Right lobe of liver (tissue), 6 donors: ENCODE results near the gene USP50. TPM values are rescaled to one million over a fixed set of nuclear protein-coding genes. Genes with fewer than 3 reads are reported as not detected.
"Not testable (repeated sequence)": the region's sequence is repeated elsewhere in the genome, so short reads cannot be mapped to it uniquely, and the experiment has no call there.

Source experiments
- ATAC-seq, 4 donors: fragments of 200-7000 bp; cut with Tn5 transposase; one replicate each; pipeline ENCODE4 v1.9.1; 2020; ENCODE audit warnings: mild to moderate bottlenecking in 4 of 4, moderate library complexity in 4 of 4
- DNase-seq, 3 donors: peaks; one replicate each; pipeline ENCODE4 v3.0.0-alpha.2; 2020
- H3K27ac ChIP-seq, 3 donors: fragments of 200-600 bp; one replicate each; pipeline ENCODE4 v1.8.0; 2022
- H3K27me3 ChIP-seq, 2 donors: fragments of 200-600 bp; one replicate each; pipeline ENCODE4 v1.8.0; 2022
- H3K36me3 ChIP-seq, 4 donors: fragments of 200-600 bp; sonication (generic) in 1 of 4; one replicate each; pipeline versions ENCODE4 v1.5.1 to v1.8.0; 2017 to 2022; ENCODE audit warnings: control low read depth in 1 of 4
- H3K4me1 ChIP-seq, 4 donors: fragments of 200-600 bp; sonication (generic) in 1 of 4; one replicate each; pipeline versions ENCODE4 v1.5.1 to v1.8.0; 2017 to 2022; ENCODE audit warnings: control low read depth in 1 of 4
- H3K4me3 ChIP-seq, 3 donors: fragments of 200-600 bp; one replicate each; pipeline ENCODE4 v1.8.0; 2022
- H3K9me3 ChIP-seq, 4 donors: fragments of 200-600 bp; sonication (generic) in 1 of 4; one replicate each; pipeline versions ENCODE4 v1.5.1 to v1.8.0; 2017 to 2022; ENCODE audit warnings: control low read depth in 1 of 4
- CTCF ChIP-seq, 4 donors: fragments of 200-600 bp in 3 of 4; fragments of 450-650 bp in 1 of 4; IDR thresholded peaks; one replicate each; pipeline versions ENCODE4 v1.5.1 to v1.8.0; 2016 to 2022; ENCODE audit warnings: antibody characterized with exemption in 4 of 4, mild to moderate bottlenecking in 2 of 4
- POLR2A ChIP-seq: fragments of 450-650 bp; IDR thresholded peaks from one replicate; pipeline ENCODE4 v1.6.1; 2017; ENCODE audit warnings: antibody characterized with exemption, mild to moderate bottlenecking
- WGBS: methylation state at CpG from one replicate; pipeline ENCODE4 v1.1.6; 2018; ENCODE audit warnings: low coverage, low lambda C conversion rate; ENCODE audit not compliant: insufficient coverage; ENCODE audit errors: missing lambda C conversion rate; 5-methylcytosine and 5-hydroxymethylcytosine counted together
- intact Hi-C, 2 donors: fragments of 100-400 bp; cut with DNase I; formaldehyde crosslinking; loops; one replicate each; pipeline versions ENCODE4 v1.11.2 to v1.14.1; 2022
- total RNA-seq, 6 experiments: library from RNA; depleted of rRNA in 2 of 6; stranded (reverse); fragments of >200 nt in 2 of 6; fragmentation: NEBNext Ultra II Directional in 3 of 6; extraction: Animal tissue kit (Norgen Biotek cat#: 25700) in 3 of 6; gene quantifications; one replicate each; pipeline versions ENCODE4 v1.1.0 to v1.2.4, GENCODE V29; 2016 to 2023
- donor health status: DM: no; HTN: yes; CAD: no.
- donor health status: DM: no; HTN: no; CAD: no.
- donor health status: DM: no; HTN: no; CAD: no.
- donor health status: DM: no; HTN: yes; CAD: no.
- donor health status: DM: no; HTN: yes; CAD: no.

The USP50 gene
- total RNA-seq, 6 experiments from 2014 or later: 0.42 to 0.90 (median 0.72) TPM; not detected in 2

- H3K9me3 ChIP-seq: no peaks in the 10 kb centered on the region
- no peak overlapping the region for H3K4me3 ChIP-seq
- no peak for TF ChIP-seq POLR2A
- TF ChIP-seq CTCF (IDR thresholded peaks at IDR 0.05): no peak
- DNase-seq (no peak), ATAC-seq (peak in 1 of 4 donors; percentile 41)
- H3K36me3 ChIP-seq: peaks cover 0 to 67% (median 29%) of the 10 kb centered on the region in 4 donors
- WGBS: 67% methylated on average over 1 of the region's 1 CpG
- no peak overlapping the region for H3K27ac ChIP-seq
- H3K4me1 ChIP-seq: no peaks in the 10 kb centered on the region
- H3K27me3 ChIP-seq: no peaks in the 10 kb centered on the region
- intact Hi-C loops: no loop called here
Measured at GRCh38 chr15:50576166-50576565, 29.7 kb upstream of the USP50 start.

- H3K36me3 ChIP-seq: peaks cover 4 to 65% (median 21%) of the 10 kb centered on the region in 4 donors
Measured at GRCh38 chr15:50573842-50574241, 27.4 kb upstream of the USP50 start.

GRCh38 chr15:50563756-50564155 is 17.3 kb upstream of the USP50 start:
- Histone ChIP-seq H3K4me3 (no peak overlapping the region), H3K9me3 (no peaks in the 10 kb centered on the region), H3K4me1 (no peaks in the 10 kb centered on the region), H3K27ac (no peak overlapping the region), H3K27me3 (no peaks in the 10 kb centered on the region), H3K36me3 (peaks cover 0 to 48% (median 6%) of the 10 kb centered on the region in 4 donors)
- intact Hi-C loops: no loop called here
- ATAC-seq: no peak
- TF ChIP-seq CTCF (IDR thresholded peaks at IDR 0.05) (no peak), POLR2A (no peak)
- no peak for DNase-seq
- WGBS: 96% methylated on average over 4 of the region's 4 CpGs

More at GRCh38 chr15:50573842-50574241, 27.4 kb upstream of the USP50 start:
- H3K27ac ChIP-seq, intact Hi-C loops, H3K9me3 ChIP-seq, H3K27me3 ChIP-seq, H3K4me1 ChIP-seq, H3K4me3 ChIP-seq: not testable (repeated sequence)
- no CpG with 5 or more reads among the region's 5 CpGs for WGBS
- peak in 1 of 4 donors; percentile 38 for ATAC-seq
- peak in 1 of 3 donors; percentile 56 for DNase-seq

- no peaks in the 10 kb centered on the region for H3K27me3 ChIP-seq
- no peaks in the 10 kb centered on the region for H3K4me1 ChIP-seq
- DNase-seq: no peak
- no peak for TF ChIP-seq POLR2A
- no peak for TF ChIP-seq CTCF (IDR thresholded peaks at IDR 0.05)
- H3K36me3 ChIP-seq: peaks cover 0 to 41% (median 5%) of the 10 kb centered on the region in 4 donors
- no peaks in the 10 kb centered on the region for H3K9me3 ChIP-seq
- intact Hi-C loops: no loop called here
- ATAC-seq: no peak
- H3K27ac ChIP-seq: no peak overlapping the region
- WGBS: 75% methylated on average over 4 of the region's 4 CpGs
- no peak overlapping the region for H3K4me3 ChIP-seq
Measured at GRCh38 chr15:50562735-50563640, 16.5 kb upstream of the USP50 start.

GRCh38 chr15:50558012-50558411 is 11.5 kb upstream of the USP50 start:
- intact Hi-C loops: no loop called here
- H3K27ac ChIP-seq: no peak overlapping the region
- no peaks in the 10 kb centered on the region for H3K27me3 ChIP-seq
- DNase-seq (no peak), ATAC-seq (no peak)
- no peak for TF ChIP-seq CTCF (IDR thresholded peaks at IDR 0.05)
- no peak overlapping the region for H3K4me3 ChIP-seq
- no peaks in the 10 kb centered on the region for H3K4me1 ChIP-seq
- H3K36me3 ChIP-seq: peaks cover 0 to 17% (median 3%) of the 10 kb centered on the region in 4 donors
- H3K9me3 ChIP-seq: no peaks in the 10 kb centered on the region
- WGBS: 96% methylated on average over 2 of the region's 2 CpGs
